Hematopoietic multipotent progenitor cell (in vitro differentiated cells): ENCODE results near the gene SNED1. TPM values are rescaled to one million over a fixed set of nuclear protein-coding genes. Genes with fewer than 3 reads are reported as not detected.

Experiments
- DNase-seq, 3 donors: peaks; one replicate each; pipeline ENCODE4 v3.0.0-alpha.2; 2011 to 2015; ENCODE audit warnings: low read depth in 2 of 3, low spot score in 2 of 3
- total RNA-seq: library from RNA; depleted of rRNA; stranded (reverse); fragments of >200 nt; gene quantifications from one replicate; pipeline ENCODE4 v1.2.3, GENCODE V29; 2012

SNED1 gene
- 11.8 TPM for total RNA-seq

DNA sequence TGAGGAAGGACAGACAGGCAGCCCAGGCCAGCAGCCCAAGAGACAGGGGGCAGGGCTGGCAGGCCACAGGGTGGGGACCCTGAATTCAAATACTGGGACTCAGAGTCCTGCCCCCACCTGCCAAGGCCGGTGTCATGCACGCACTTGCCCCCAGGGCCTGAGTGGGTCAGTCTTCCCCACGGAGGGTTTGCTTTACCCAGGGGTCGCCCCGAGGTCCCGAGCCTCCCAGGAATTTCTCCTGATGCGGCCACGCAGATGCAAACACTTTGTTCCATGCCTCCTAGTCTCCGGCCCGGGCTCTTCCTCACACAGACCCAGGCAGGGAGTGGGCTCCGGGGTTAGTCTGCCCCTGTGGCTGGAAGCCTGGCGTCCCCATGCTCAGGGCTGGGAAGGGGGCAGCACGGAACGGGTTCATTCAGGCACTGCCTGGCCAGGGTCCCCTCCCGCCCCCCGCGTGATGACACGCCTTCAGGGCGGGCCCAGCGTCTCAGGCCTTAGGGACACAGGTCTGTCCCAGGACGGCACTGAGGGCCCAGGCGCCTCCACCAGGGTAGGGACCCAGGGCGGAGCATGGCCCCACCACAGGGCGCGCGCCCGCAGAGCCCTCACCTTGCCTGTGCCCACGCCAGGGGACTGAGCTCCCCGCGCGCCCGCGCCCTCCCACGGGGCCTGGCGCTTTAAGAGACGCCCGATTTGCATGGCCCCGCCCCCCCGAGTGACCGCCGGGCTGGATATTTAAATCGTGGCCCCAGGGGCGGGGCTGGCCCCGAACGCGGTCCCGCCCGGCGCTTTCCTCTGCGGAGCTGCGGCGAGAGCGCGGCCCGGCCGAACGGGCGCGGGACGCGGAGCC, at the start of gene SNED1:
SNED1 (plus strand) TSS at position 763 of the 850 bp plus-strand sequence. CDS start 220 bp downstream, outside the sequence.
- DNase-seq: peak in 2 of 3 donors; percentile 77 to 78

GRCh38 chr2:240948905-240949790, 49.3 kb upstream of the SNED1 start:
- DNase-seq: no peak

- DNase-seq: no peak
Measured at GRCh38 chr2:240949791-240950705, 48.4 kb upstream of the SNED1 start.

- no peak for DNase-seq
Measured at GRCh38 chr2:240951045-240951594, 47.3 kb upstream of the SNED1 start.

GRCh38 chr2:240952496-240953246, 45.7 kb upstream of the SNED1 start:
- no peak for DNase-seq

DNA sequence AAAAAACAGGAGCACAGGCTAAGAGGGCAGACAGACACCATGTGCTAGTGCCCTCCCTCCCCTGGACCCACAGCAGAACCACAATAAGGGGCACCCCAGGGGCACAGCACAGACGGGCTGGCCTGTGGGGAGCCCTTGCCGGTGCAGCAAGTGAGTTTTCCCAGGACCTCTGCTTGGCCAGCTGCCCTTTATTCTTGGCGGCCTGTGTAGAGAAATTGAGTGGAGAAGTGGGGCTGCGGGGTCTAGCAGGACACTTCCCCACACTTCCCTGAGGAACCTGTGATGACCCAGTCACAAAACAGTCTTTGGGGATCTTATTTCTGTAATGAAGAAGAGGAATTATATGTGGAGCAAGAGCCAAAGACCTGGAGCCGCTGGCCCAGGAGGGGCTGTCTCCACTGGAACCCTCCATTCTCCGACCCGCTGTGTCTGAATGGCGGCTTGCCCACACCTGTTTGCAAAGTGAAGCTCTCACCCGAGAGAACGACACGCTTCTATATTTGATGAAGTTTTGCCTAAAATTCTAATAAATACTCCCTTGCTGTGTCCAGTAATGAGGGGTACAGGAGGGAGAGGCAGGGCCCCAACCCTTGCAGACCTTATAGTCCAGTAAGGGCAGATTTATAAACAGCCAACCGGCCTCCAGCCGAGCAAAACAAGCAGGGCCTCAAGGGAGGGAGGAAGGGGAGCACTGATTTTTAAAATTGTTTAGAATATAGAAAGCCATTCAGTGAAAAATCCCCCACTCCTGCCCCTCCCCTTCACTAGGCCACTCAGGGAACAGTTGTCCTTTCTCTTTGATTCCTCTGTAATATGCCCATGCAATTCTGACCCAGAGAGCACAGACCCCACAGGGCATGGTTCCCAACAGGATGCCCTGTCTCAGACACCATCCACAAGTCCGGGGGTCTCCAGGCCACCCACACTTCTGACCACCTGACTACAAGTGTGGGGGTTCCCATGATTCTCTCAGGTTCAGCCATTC, 44.7 kb upstream of the SNED1 start:
- DNase-seq: no peak

DNA sequence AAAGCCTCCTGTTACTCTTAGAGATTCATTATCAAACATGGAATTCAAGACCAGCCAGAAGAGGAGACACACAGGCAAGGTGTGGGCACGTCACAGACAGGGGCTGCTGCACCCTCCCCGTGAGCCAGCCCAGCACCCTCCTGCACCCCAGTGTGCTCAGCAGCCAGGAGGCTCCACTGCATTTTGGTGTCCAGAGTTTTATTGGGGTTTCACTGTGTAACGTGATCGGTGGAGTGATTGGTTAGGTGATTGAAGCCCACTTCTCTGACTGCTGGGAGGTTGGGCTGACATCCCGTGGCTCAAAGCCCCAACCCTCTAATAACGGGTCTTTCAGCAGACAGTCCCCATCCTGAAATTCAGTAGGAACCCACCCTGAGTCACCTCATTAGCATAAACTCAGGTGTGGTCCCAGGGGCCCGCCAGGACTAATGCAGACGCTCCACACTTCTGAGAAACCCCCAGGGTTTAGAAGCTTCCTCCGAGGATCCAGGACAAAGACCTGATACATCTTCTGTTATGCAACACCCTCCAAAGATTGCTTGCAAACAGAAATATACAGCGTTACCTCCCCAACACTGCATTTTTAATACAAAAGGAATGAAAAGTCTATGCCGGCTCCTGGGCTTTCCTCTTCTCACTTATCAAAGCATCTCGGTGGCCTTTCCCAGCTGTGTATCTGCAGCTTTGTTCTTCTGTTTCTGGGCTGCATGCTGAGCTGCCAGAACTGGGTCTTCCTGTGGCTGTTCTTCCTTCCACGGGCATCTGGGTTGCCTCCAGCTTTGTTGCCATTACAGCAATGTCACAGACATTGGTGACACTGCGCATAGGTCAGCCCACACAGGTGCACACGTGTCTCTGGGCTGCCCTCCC, 43.7 kb upstream of the SNED1 start:
- DNase-seq: no peak

- no peak for DNase-seq
Measured at GRCh38 chr2:240955306-240956170, 42.9 kb upstream of the SNED1 start.

DNA sequence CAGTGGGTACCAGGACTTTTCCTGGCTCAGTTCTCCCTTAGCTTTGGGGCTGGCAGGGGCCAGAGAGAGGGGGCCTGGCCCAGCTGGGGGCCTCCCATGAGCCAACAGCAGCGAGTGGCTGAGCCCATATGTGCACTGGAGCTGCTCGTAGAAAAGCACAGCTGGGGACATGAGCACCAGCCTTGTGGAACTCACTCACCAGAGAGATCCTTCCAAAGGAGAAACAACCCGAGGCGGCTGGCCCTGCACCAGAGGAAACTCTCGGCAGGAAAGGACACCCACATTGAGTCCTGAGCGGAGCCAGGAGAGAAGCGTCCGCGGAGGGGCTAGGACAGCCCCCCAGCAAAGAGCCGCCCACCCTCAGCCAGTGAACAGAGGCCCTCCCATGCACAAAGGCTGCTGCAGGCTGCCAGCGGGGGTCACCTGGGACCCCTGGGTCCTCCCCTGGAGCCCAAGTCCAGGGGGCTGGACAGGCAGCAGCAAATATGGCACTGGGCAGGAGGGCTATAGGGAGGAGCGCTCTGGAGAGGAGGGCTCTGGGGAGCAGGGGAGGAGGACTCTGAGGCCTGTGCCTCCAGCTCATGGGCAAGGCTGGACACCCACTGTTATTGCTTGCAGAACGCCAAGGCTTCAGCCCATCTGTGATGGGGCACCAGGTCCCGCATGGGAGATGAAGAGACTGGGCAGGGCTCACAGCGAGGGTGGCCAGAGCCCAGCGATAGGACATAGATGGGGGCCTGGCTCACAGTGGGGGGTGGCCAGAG, 42.1 kb upstream of the SNED1 start:
- no peak for DNase-seq

DNA sequence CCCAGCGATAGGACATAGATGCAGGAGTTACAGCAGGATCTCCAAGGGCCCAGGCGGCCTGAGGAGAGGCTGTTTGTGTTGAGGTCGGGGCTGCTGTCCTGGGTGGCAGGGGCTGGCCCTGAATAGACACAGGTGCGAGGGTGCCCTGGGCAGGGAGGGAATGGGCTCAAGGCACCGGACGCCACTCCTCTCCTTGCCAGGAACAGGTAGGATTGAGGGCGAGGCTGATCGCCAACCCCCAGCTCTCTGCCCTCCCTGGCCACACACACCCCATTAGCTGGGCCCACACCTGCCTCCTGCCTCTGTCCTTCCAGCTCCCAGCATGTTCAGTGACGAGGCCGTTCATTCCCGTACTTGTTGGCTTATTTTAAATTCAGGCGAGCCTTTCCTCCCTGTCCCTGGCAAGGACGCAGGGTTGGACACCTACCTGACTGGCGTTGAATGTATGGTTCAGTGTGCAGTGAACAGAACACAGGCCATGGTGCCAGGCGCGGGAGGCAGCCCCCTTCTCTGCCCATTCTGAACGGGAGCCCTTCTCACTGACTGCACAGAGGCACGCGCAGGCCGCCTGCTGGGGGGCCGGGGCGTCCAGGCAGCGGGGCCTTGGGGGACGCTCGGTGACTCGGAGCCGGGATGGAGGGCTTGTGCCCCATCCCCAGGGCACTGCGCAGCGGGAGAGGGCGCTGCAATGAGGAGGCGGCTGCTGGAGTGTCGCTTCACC, 41.3 kb upstream of the SNED1 start:
- no peak for DNase-seq

DNA sequence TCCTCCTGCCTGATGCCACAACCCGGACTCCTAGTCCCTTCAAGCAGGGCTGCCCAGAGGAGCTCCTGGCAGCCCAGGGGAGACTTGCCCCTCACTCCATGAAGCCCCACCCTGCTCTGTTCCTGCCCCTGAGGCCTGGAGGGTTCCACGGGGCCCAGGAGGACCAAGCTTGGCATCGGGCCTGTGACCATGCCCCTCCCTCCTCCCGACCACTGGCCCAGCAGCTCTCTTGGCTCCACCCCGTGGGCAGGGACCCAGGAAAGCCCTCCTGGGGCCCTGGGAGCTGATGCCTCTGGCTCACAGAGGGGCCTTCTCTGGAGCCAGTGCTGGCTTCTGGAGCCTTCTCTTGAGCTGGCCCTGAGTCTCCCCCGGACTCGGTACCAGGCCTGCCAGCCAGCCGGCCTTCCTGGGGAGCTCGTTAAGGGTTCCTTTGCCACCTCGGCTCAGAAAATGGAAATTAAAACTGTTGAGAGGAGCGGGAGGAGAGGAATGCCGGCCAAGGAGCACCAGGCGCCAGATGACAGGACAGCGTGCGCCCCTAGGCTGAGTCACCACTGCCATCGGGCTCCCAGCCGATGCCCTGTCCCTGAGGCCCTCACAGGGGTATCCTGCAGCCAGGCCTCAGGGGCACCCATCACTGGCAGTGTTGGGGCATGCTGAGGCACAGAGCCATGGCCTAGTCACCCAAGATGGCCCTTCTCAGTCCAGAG, 40.6 kb upstream of the SNED1 start:
- DNase-seq: no peak

GRCh38 chr2:240958366-240959213, 39.8 kb upstream of the SNED1 start:
- DNase-seq: no peak

DNA sequence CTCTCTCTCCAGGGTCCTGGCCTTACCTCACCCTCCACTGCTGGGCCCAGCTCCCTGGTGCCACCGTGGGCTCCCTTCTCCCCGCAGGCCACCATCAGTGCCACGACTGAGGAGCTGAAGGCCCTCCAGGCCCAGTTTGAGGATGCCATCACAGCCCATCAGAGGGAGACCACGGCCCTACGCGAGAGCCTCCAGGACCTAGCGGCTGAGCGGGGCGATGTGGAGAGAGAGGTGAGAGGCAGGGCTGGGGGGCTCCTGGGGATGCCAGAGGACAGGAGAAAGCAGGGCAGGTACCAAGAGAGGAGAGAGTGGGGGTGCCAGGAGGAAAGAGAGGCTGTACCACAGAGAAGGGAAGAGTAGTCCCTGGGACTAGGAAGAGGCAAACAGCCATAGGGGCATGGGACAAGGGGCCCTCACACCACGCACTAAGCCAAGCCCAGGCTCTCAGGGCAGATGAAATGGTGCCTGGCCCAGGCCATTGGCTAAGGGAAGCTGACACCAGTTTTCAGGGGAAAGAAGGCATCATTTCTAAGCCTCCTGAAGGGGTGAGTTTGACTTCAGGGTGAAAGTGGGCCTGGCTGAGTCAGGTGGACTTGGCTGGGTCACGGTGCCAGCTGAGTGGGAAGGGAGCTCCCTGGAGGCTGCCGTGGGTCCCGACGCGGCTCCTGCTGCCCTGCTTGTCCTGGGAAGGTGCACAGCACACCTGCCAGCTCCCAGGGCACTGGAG, 39.0 kb upstream of the SNED1 start:
- DNase-seq: no peak
